Measurements from ENCODE around the gene TTC7B.
"Not testable (repeated sequence)": the region's sequence is repeated elsewhere in the genome, so short reads cannot be mapped to it uniquely, and the experiment has no call there.

Gene TTC7B, protein sequence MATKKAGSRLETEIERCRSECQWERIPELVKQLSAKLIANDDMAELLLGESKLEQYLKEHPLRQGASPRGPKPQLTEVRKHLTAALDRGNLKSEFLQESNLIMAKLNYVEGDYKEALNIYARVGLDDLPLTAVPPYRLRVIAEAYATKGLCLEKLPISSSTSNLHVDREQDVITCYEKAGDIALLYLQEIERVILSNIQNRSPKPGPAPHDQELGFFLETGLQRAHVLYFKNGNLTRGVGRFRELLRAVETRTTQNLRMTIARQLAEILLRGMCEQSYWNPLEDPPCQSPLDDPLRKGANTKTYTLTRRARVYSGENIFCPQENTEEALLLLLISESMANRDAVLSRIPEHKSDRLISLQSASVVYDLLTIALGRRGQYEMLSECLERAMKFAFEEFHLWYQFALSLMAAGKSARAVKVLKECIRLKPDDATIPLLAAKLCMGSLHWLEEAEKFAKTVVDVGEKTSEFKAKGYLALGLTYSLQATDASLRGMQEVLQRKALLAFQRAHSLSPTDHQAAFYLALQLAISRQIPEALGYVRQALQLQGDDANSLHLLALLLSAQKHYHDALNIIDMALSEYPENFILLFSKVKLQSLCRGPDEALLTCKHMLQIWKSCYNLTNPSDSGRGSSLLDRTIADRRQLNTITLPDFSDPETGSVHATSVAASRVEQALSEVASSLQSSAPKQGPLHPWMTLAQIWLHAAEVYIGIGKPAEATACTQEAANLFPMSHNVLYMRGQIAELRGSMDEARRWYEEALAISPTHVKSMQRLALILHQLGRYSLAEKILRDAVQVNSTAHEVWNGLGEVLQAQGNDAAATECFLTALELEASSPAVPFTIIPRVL

DNA sequence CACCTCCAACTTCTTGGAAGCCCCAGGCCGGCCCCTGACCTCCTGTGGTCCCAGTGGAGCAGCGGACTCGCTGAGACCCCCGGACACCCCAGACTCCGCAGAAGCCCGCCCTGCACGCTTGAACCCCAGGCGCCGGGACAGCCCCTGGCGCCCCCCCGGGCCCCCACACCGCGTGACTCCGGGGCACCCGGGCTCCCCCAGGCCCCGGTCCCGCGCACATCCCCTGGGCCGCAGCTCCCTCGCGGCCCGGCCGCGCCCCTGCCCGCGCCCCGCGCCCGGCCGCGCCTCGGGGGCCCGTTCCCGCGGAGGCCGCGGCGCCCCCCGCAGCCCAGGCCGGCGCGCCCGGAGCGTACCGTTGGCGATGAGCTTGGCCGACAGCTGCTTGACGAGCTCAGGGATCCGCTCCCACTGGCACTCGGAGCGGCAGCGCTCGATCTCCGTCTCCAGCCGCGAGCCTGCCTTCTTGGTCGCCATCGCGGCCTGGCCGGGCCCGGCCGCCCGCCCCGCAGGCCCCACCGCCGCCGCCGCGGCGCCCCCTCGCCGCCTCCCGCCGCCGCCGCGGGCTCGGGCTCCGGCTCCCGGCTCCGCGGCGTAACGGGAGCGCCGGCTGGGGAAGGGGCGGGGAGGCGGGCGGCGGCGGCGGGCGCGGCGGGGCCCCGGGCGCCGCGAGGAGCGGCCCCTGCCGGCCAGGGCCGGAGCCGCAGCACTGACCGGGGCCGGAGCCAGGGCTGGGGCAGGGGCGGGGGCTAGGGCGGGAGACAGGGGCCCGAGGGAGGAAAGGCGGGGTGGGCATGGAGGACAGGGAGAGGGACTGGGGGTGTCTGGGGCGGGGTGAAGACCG lies at the start of gene TTC7B:
TSS of gene TTC7B (minus strand) at position 609 of the 841 bp plus-strand sequence. CDS start at position 474, 135 bp downstream.
- Histone ChIP-seq H3K9ac (ENCODE audit: low read length in 5 of 5) (peak within 1 kb of the TSS; percentile 49 to 92 (median 87)), H3K27ac (ENCODE audit: low read depth, low read length) (no peak within 1 kb of the TSS), H3K4me3 (ENCODE audit: low read depth in 1 of 5, low read length in 5 of 5) (peak within 1 kb of the TSS; percentile 65 to 89 (median 80)), H3K9me3 (ENCODE audit: control insufficient read depth in 5 of 5, low read length in 5 of 5) (no peaks in the 10 kb centered on the region), H3K36me3 (ENCODE audit: control insufficient read depth in 5 of 5, insufficient read depth in 5 of 5, low read length in 5 of 5) (no peaks in the 10 kb centered on the region), H3K27me3 (ENCODE audit: control insufficient read depth in 5 of 5, insufficient read depth in 4 of 5, low read length in 5 of 5) (no peaks in the 10 kb centered on the region), H3K4me1 (ENCODE audit: control insufficient read depth in 5 of 5, insufficient read depth in 5 of 5, low read length in 5 of 5) (peaks cover 2 to 30% (median 23%) of the 10 kb centered on the region in 5 donors)

DNA sequence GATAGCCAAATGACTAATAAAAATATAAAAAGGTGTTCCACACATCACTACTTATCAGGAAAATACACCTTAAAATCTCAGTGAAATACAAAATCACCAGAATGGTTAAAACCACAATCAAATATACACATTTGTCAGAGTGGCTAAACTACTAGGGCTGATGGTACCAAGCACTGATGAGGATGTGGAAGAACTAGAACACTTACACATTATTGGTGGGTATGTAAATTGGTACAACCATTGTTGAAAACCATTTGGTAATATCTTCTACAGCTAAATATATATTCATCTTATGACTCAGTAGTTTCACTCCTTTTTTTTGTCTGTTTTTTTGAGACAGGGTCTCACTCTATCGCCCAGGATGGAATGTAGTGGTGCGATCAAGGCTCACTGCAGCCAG lies 48.5 kb upstream of the TTC7B start:
- H3K27me3 ChIP-seq (ENCODE audit: control insufficient read depth in 5 of 5, insufficient read depth in 4 of 5, low read length in 5 of 5): no peaks in the 10 kb centered on the region
- no peak overlapping the region for H3K27ac ChIP-seq (ENCODE audit: low read depth, low read length)
- H3K4me3 ChIP-seq (ENCODE audit: low read depth in 1 of 5, low read length in 5 of 5): no peak overlapping the region
- H3K36me3 ChIP-seq (ENCODE audit: control insufficient read depth in 5 of 5, insufficient read depth in 5 of 5, low read length in 5 of 5): no peaks in the 10 kb centered on the region
- no peak overlapping the region for H3K9ac ChIP-seq (ENCODE audit: low read length in 5 of 5)
- H3K9me3 ChIP-seq (ENCODE audit: control insufficient read depth in 5 of 5, low read length in 5 of 5): no peaks in the 10 kb centered on the region
- no peaks in the 10 kb centered on the region for H3K4me1 ChIP-seq (ENCODE audit: control insufficient read depth in 5 of 5, insufficient read depth in 5 of 5, low read length in 5 of 5)

DNA sequence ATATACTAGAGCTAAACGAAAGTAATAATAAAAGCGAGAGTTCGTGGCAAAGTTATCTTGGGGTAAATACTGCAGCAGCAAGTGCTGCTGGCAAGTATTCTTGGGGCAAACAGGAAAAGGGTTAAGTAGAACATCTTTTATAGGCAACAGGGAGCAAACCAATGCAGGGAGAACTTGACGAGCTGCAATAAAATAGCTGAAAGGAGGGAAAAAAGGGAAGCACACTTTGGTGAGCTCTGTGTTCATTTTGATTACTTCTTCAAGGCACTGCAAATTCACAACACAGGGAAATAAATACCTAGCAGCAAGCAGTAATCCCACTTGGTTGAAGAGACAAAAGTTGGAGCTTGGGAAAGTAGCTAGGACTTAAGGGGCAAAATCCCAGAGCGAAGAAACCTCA lies 42.3 kb upstream of the TTC7B start:
- Histone ChIP-seq H3K27me3 (ENCODE audit: control insufficient read depth in 5 of 5, insufficient read depth in 4 of 5, low read length in 5 of 5) (no peaks in the 10 kb centered on the region), H3K9me3 (ENCODE audit: control insufficient read depth in 5 of 5, low read length in 5 of 5) (no peaks in the 10 kb centered on the region), H3K4me3 (ENCODE audit: low read depth in 1 of 5, low read length in 5 of 5) (no peak overlapping the region), H3K27ac (ENCODE audit: low read depth, low read length) (no peak overlapping the region), H3K36me3 (ENCODE audit: control insufficient read depth in 5 of 5, insufficient read depth in 5 of 5, low read length in 5 of 5) (no peaks in the 10 kb centered on the region), H3K4me1 (ENCODE audit: control insufficient read depth in 5 of 5, insufficient read depth in 5 of 5, low read length in 5 of 5) (no peaks in the 10 kb centered on the region), H3K9ac (ENCODE audit: low read length in 5 of 5) (no peak overlapping the region)

DNA sequence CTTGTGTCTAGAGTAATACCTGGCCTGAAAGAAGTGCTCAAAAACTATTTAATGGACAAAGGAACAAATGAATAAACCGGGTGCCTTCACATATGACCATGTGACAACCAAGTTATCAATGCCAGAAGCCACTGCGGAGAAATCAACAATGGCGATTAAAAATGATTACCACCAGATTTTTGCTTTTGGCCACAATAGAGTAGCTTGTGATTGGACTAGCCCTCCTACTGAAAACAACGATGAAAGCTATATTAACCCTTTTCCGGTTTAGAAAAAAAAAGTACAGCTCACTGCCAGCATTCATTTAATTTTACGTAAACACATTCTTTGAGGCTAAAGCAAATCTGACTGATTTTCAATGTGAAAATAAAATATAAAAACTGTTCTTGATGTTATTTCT lies 41.6 kb upstream of the TTC7B start:
- Histone ChIP-seq H3K27ac (ENCODE audit: low read depth, low read length) (no peak overlapping the region), H3K9me3 (ENCODE audit: control insufficient read depth in 5 of 5, low read length in 5 of 5) (no peaks in the 10 kb centered on the region), H3K4me1 (ENCODE audit: control insufficient read depth in 5 of 5, insufficient read depth in 5 of 5, low read length in 5 of 5) (no peaks in the 10 kb centered on the region), H3K36me3 (ENCODE audit: control insufficient read depth in 5 of 5, insufficient read depth in 5 of 5, low read length in 5 of 5) (no peaks in the 10 kb centered on the region), H3K4me3 (ENCODE audit: low read depth in 1 of 5, low read length in 5 of 5) (no peak overlapping the region), H3K9ac (ENCODE audit: low read length in 5 of 5) (no peak overlapping the region), H3K27me3 (ENCODE audit: control insufficient read depth in 5 of 5, insufficient read depth in 4 of 5, low read length in 5 of 5) (no peaks in the 10 kb centered on the region)

DNA sequence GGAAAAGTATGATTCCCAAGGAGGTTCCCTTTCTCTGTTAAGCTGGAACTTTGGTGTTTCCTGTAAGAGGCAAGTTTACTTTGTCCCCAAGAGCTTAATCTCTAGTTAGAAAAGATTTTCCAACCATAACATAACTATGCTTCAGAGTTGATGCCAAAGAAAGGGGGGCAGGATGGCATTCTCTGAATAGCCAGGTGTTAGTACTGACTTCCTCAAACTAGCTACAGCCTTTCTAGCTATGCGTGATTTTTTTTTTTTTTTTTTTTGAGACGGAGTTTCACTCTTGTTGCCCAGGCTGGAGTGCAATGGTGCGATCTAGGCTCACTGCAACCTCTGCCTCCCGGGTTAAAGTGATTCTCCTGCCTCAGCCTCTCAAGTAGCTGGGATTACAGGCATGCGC lies 39.9 kb upstream of the TTC7B start:
- H3K9ac ChIP-seq (ENCODE audit: low read length in 5 of 5); H3K4me3 ChIP-seq (ENCODE audit: low read depth in 1 of 5, low read length in 5 of 5); H3K27ac ChIP-seq (ENCODE audit: low read depth, low read length); H3K36me3 ChIP-seq (ENCODE audit: control insufficient read depth in 5 of 5, insufficient read depth in 5 of 5, low read length in 5 of 5); H3K9me3 ChIP-seq (ENCODE audit: control insufficient read depth in 5 of 5, low read length in 5 of 5); H3K4me1 ChIP-seq (ENCODE audit: control insufficient read depth in 5 of 5, insufficient read depth in 5 of 5, low read length in 5 of 5); H3K27me3 ChIP-seq (ENCODE audit: control insufficient read depth in 5 of 5, insufficient read depth in 4 of 5, low read length in 5 of 5): not testable (repeated sequence)

DNA sequence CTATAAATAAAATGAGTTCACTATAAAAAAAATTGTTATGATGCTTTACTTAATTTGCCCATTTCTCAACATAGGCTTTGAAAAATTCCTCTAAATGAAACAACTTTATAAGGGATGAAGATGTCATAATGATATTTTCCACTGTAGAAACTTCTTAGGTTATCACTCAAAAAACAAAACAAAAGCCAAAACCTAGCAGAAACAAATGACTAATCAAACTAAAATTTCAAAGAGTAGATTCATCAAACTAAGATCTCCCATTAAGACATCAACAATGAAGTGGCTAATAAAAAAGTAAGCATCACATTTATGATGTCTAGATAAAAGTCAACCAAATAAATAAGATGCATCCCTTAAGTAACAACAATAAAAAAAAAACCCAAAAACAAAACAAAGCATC lies 36.9 kb upstream of the TTC7B start:
- Histone ChIP-seq H3K4me3 (ENCODE audit: low read depth in 1 of 5, low read length in 5 of 5) (no peak overlapping the region), H3K36me3 (ENCODE audit: control insufficient read depth in 5 of 5, insufficient read depth in 5 of 5, low read length in 5 of 5) (no peaks in the 10 kb centered on the region), H3K9me3 (ENCODE audit: control insufficient read depth in 5 of 5, low read length in 5 of 5) (no peaks in the 10 kb centered on the region), H3K27me3 (ENCODE audit: control insufficient read depth in 5 of 5, insufficient read depth in 4 of 5, low read length in 5 of 5) (no peaks in the 10 kb centered on the region), H3K9ac (ENCODE audit: low read length in 5 of 5) (no peak overlapping the region), H3K4me1 (ENCODE audit: control insufficient read depth in 5 of 5, insufficient read depth in 5 of 5, low read length in 5 of 5) (peaks cover 0 to 6% (median 0%) of the 10 kb centered on the region in 5 donors), H3K27ac (ENCODE audit: low read depth, low read length) (no peak overlapping the region)

DNA sequence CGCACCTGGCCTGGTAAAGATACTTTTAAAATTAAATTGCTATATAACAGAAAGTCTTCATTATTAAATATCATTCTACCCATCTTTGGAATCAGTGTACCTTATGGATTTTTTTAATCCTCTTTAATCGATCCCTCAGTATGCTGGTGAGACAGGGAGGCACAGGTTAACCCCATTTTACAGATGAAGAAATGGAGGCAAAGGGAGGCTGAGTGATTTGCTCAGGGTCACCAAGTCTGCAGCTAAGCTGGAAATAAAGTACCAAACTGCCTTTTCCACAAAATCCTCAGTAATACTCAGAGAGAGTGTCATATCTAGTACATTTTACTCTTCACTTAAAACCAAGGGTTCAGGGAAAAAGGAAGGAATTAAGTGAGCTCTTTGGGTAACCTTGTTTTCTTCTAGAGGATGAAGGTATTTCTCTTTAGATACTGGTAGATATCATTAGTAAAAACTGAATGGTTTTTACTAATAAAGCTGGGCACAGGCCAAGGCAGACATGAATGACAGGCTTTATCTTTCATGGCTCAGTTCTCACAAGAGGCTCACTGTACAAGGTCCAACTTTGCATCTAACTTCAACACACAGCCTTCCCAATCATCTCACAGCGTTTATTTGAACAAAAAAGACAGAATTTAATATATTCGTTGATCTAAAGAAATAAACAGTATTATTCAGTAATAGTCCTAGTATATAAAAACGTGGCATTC lies 35.3 kb upstream of the TTC7B start:
- H3K4me3 ChIP-seq (ENCODE audit: low read depth in 1 of 5, low read length in 5 of 5): no peak overlapping the region
- H3K9ac ChIP-seq (ENCODE audit: low read length in 5 of 5): no peak overlapping the region
- no peaks in the 10 kb centered on the region for H3K9me3 ChIP-seq (ENCODE audit: control insufficient read depth in 5 of 5, low read length in 5 of 5)
- H3K4me1 ChIP-seq (ENCODE audit: control insufficient read depth in 5 of 5, insufficient read depth in 5 of 5, low read length in 5 of 5): peaks cover 0 to 6% (median 0%) of the 10 kb centered on the region in 5 donors
- no peaks in the 10 kb centered on the region for H3K27me3 ChIP-seq (ENCODE audit: control insufficient read depth in 5 of 5, insufficient read depth in 4 of 5, low read length in 5 of 5)
- H3K27ac ChIP-seq (ENCODE audit: low read depth, low read length): no peak overlapping the region
- H3K36me3 ChIP-seq (ENCODE audit: control insufficient read depth in 5 of 5, insufficient read depth in 5 of 5, low read length in 5 of 5): no peaks in the 10 kb centered on the region

DNA sequence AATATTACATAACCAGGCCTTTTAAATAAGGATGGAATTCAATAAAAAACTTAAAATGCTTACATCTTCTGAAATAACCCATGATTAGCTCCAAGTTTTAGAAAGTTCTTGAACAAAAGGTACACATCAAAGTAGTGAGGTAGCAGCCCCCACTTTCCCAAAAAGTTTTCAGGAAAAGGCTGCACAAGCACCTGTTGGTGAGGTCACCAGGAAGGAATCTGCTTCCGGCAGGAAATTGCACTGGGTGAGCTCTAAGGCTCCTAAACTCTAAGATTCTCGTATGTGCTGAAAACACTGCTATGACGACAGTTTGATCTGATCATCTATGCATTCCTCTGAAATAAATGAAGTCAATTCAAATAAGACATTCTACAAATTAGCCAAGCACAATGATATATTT lies 34.3 kb upstream of the TTC7B start:
- no peaks in the 10 kb centered on the region for H3K36me3 ChIP-seq (ENCODE audit: control insufficient read depth in 5 of 5, insufficient read depth in 5 of 5, low read length in 5 of 5)
- no peaks in the 10 kb centered on the region for H3K9me3 ChIP-seq (ENCODE audit: control insufficient read depth in 5 of 5, low read length in 5 of 5)
- H3K27ac ChIP-seq (ENCODE audit: low read depth, low read length): no peak overlapping the region
- no peaks in the 10 kb centered on the region for H3K27me3 ChIP-seq (ENCODE audit: control insufficient read depth in 5 of 5, insufficient read depth in 4 of 5, low read length in 5 of 5)
- peaks cover 0 to 6% (median 0%) of the 10 kb centered on the region in 5 donors for H3K4me1 ChIP-seq (ENCODE audit: control insufficient read depth in 5 of 5, insufficient read depth in 5 of 5, low read length in 5 of 5)
- H3K9ac ChIP-seq (ENCODE audit: low read length in 5 of 5): no peak overlapping the region
- no peak overlapping the region for H3K4me3 ChIP-seq (ENCODE audit: low read depth in 1 of 5, low read length in 5 of 5)

DNA sequence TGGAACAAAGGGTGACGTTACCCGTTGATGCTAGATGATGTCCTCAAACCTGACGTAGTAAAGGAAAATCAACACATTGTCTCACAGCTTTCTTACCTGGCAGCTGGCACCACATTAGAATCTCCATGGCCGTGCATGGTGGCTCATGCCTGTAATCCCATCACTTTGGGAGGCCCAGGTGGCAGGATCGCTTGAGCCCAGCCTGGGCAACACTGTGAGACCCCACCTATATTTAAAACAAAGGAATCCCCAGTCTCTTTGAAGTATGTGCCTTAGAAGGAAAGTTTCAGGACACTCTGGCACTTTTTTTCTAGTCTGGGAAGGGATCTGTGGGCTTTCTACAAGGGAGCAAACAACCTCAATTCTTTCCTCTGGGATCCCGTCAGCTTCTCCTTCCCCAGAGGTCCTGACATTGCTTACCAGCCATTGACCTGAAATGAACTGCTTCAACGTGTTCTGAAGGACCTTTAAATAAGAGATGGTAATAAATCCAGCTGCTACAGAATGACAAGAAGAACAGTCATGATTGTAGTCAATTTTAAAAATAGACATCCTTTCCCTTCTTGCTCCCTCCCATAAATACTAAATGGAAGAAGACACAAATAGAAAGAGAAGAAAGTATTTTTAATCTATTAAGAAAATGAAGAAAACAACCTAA lies 33.7 kb upstream of the TTC7B start:
- Histone ChIP-seq H3K9ac (ENCODE audit: low read length in 5 of 5) (no peak overlapping the region), H3K27me3 (ENCODE audit: control insufficient read depth in 5 of 5, insufficient read depth in 4 of 5, low read length in 5 of 5) (no peaks in the 10 kb centered on the region), H3K4me3 (ENCODE audit: low read depth in 1 of 5, low read length in 5 of 5) (no peak overlapping the region), H3K27ac (ENCODE audit: low read depth, low read length) (no peak overlapping the region), H3K36me3 (ENCODE audit: control insufficient read depth in 5 of 5, insufficient read depth in 5 of 5, low read length in 5 of 5) (no peaks in the 10 kb centered on the region), H3K9me3 (ENCODE audit: control insufficient read depth in 5 of 5, low read length in 5 of 5) (no peaks in the 10 kb centered on the region), H3K4me1 (ENCODE audit: control insufficient read depth in 5 of 5, insufficient read depth in 5 of 5, low read length in 5 of 5) (peaks cover 0 to 6% (median 0%) of the 10 kb centered on the region in 5 donors)
